Upper lobe of right lung (tissue), 1 donor: ENCODE results near the gene TFAP2A. TPM values are rescaled to one million over a fixed set of nuclear protein-coding genes. Genes with fewer than 3 reads are reported as not detected.
A peak's percentile ranks its signal among the peaks of the same experiment; 100 is the strongest.

ENCODE experiments used
- ATAC-seq: fragments of 200-7000 bp; cut with Tn5 transposase; one replicate; pipeline ENCODE4 v1.9.1; 2020; ENCODE audit warnings: mild to moderate bottlenecking, moderate library complexity
- DNase-seq: peaks from one replicate; pipeline ENCODE4 v3.0.0-alpha.2; 2020
- H3K27ac ChIP-seq: fragments of 200-600 bp; one replicate; pipeline ENCODE4 v1.8.0; 2022
- H3K27me3 ChIP-seq: fragments of 200-600 bp; one replicate; pipeline ENCODE4 v1.8.0; 2022; ENCODE audit warnings: mild to moderate bottlenecking
- H3K36me3 ChIP-seq: fragments of 200-600 bp; one replicate; pipeline ENCODE4 v1.8.0; 2022
- H3K4me1 ChIP-seq: fragments of 200-600 bp; one replicate; pipeline ENCODE4 v1.8.0; 2022
- H3K4me3 ChIP-seq: fragments of 200-600 bp; one replicate; pipeline ENCODE4 v1.8.0; 2022; ENCODE audit warnings: mild to moderate bottlenecking
- H3K9me3 ChIP-seq: fragments of 200-600 bp; one replicate; pipeline ENCODE4 v1.8.0; 2022
- intact Hi-C: fragments of 100-400 bp; cut with DNase I; formaldehyde crosslinking; loops from one replicate; pipeline ENCODE4 v1.11.0; 2022
- total RNA-seq: library from RNA; stranded (reverse); fragmentation: NEBNext Ultra II Directional; extraction: Animal tissue kit (Norgen Biotek cat#: 25700); gene quantifications from one replicate; pipeline ENCODE4 v1.2.1, GENCODE V29; 2021
- TF ChIP-seq, protein P1 (sequence below): fragments of 200-600 bp; IDR thresholded peaks from one replicate; pipeline ENCODE4 v1.8.0; 2022; ENCODE audit warnings: antibody characterized with exemption
- donor health status: DM: no; HTN: yes; CAD: no; lungs with severe emphysema.

TFAP2A gene
- total RNA-seq, 1 donor from 2014 or later = 1.9 TPM

GRCh38 chr6:10458287-10458686, 43.4 kb upstream of the TFAP2A start:
- Histone ChIP-seq H3K27me3 (no peaks in the 10 kb centered on the region), H3K27ac (no peak overlapping the region), H3K4me3 (no peak overlapping the region), H3K36me3 (no peaks in the 10 kb centered on the region), H3K9me3 (no peaks in the 10 kb centered on the region), H3K4me1 (no peaks in the 10 kb centered on the region)
- ATAC-seq = no peak
- TF ChIP-seq, protein P1, sequence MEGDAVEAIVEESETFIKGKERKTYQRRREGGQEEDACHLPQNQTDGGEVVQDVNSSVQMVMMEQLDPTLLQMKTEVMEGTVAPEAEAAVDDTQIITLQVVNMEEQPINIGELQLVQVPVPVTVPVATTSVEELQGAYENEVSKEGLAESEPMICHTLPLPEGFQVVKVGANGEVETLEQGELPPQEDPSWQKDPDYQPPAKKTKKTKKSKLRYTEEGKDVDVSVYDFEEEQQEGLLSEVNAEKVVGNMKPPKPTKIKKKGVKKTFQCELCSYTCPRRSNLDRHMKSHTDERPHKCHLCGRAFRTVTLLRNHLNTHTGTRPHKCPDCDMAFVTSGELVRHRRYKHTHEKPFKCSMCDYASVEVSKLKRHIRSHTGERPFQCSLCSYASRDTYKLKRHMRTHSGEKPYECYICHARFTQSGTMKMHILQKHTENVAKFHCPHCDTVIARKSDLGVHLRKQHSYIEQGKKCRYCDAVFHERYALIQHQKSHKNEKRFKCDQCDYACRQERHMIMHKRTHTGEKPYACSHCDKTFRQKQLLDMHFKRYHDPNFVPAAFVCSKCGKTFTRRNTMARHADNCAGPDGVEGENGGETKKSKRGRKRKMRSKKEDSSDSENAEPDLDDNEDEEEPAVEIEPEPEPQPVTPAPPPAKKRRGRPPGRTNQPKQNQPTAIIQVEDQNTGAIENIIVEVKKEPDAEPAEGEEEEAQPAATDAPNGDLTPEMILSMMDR = no peak
- intact Hi-C loops = no loop called here
- no peak for DNase-seq

DNA sequence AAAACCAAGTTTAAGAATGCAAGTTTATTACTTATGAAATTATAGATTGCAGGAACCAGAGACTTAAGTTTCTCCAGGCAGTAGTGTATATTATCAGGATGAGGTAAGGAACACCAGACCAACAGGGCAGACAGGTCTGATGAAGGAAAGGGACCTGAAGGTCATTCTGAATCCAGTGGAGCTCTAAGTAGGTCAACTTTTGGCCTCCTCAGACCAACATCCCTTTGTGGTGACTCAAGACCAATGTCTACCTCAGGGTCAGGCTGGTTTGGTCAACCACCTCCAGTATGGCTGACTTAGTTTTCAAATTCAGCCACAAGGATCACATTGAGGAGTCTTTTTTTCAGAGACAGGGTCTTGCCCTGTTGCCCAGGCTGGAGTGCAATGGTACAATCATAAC, 38.7 kb upstream of the TFAP2A start:
- no peak for ATAC-seq
- intact Hi-C loops = no loop called here
- H3K9me3 ChIP-seq = no peaks in the 10 kb centered on the region
- DNase-seq = no peak
- H3K27ac ChIP-seq = no peak overlapping the region
- TF ChIP-seq, protein P1 = no peak
- H3K4me3 ChIP-seq = no peak overlapping the region
- no peaks in the 10 kb centered on the region for H3K36me3 ChIP-seq
- no peaks in the 10 kb centered on the region for H3K4me1 ChIP-seq
- peaks cover 7% of the 10 kb centered on the region for H3K27me3 ChIP-seq

DNA sequence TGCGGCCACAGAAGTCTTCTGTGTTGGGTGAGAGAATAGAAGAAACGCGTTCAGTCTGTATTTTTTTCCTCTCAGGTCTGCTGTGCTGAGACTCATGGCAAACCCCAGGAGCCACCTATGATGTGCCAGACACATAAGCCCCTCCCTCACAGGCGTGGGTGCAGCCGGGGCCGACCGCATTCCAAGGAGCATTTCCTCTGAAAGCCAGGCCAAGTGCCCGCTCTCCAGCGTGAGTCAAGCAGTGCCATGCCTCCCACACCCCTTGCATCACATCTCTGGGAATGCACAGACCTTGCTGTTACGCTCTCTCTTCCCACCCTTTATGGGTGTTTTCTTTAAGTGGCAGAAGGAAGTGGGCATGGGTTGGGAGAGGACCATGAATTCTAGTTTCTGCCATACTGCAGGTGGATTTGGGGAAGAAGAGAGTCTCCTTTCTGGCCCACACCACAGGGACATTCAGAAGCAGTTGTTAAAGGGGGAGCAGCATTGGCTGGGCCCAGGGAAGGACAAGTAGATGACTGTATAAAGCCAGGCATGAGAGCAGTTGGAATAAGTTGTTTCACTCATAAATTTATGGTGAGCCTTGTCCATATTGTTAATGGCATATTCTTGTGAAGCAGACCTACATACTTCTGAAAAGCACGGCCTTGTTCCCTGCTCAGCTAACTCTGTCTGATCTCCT, 37.1 kb upstream of the TFAP2A start:
- intact Hi-C loops = no loop called here
- H3K4me1 ChIP-seq = no peaks in the 10 kb centered on the region
- peaks cover 7% of the 10 kb centered on the region for H3K27me3 ChIP-seq
- TF ChIP-seq, protein P1 = no peak
- no peaks in the 10 kb centered on the region for H3K9me3 ChIP-seq
- H3K27ac ChIP-seq = peak overlapping the region; percentile 74
- H3K36me3 ChIP-seq = no peaks in the 10 kb centered on the region
- no peak overlapping the region for H3K4me3 ChIP-seq
- ATAC-seq (peak; percentile 99), DNase-seq (peak; percentile 93)

GRCh38 chr6:10451394-10451793, 36.5 kb upstream of the TFAP2A start:
- no peaks in the 10 kb centered on the region for H3K36me3 ChIP-seq
- intact Hi-C loops = no loop called here
- no peaks in the 10 kb centered on the region for H3K9me3 ChIP-seq
- TF ChIP-seq, protein P1 = no peak
- DNase-seq (no peak), ATAC-seq (no peak)
- no peak overlapping the region for H3K4me3 ChIP-seq
- H3K4me1 ChIP-seq = no peaks in the 10 kb centered on the region
- H3K27me3 ChIP-seq = peaks cover 11% of the 10 kb centered on the region
- peak overlapping the region; percentile 74 for H3K27ac ChIP-seq

- ATAC-seq (no peak), DNase-seq (no peak)
- no peaks in the 10 kb centered on the region for H3K4me1 ChIP-seq
- intact Hi-C loops = no loop called here
- H3K27ac ChIP-seq = no peak overlapping the region
- no peak overlapping the region for H3K4me3 ChIP-seq
- H3K36me3 ChIP-seq = no peaks in the 10 kb centered on the region
- TF ChIP-seq, protein P1 = no peak
- H3K27me3 ChIP-seq = peaks cover 11% of the 10 kb centered on the region
- H3K9me3 ChIP-seq = no peaks in the 10 kb centered on the region
Measured at GRCh38 chr6:10449751-10450150, 34.9 kb upstream of the TFAP2A start.

- peaks cover 11% of the 10 kb centered on the region for H3K27me3 ChIP-seq
- no peak overlapping the region for H3K27ac ChIP-seq
- H3K36me3 ChIP-seq = no peaks in the 10 kb centered on the region
- H3K4me3 ChIP-seq = no peak overlapping the region
- DNase-seq = no peak
- no peak for ATAC-seq
- intact Hi-C loops = no loop called here
- no peaks in the 10 kb centered on the region for H3K4me1 ChIP-seq
- H3K9me3 ChIP-seq = no peaks in the 10 kb centered on the region
- TF ChIP-seq, protein P1 = no peak
Measured at GRCh38 chr6:10448096-10448495, 33.2 kb upstream of the TFAP2A start.
